MV-4-11 (cell line): ENCODE measurements around the gene OR2V2.
"Not testable (repeated sequence)": the region's sequence is repeated elsewhere in the genome, so short reads cannot be mapped to it uniquely, and the experiment has no call there.

ENCODE experiments used
- DNase-seq: peaks from one replicate; lab custom pipeline; 2025; lab: John Stamatoyannopoulos, UW

Gene OR2V2

GRCh38 chr5:181169459-181170236 lies 22.3 kb downstream of the OR2V2 start:
- peak; percentile 81 for DNase-seq

- peak; percentile 12 for DNase-seq
These were observed 22.9 kb downstream of the OR2V2 start for GRCh38 chr5:181170237-181170825.

- peak; percentile 56 for DNase-seq
These were observed 23.6 kb downstream of the OR2V2 start for GRCh38 chr5:181170996-181171395.

- DNase-seq: no peak
These were observed 24.4 kb downstream of the OR2V2 start for GRCh38 chr5:181171782-181172181.

- no peak for DNase-seq
These were observed 25.6 kb downstream of the OR2V2 start for GRCh38 chr5:181173027-181173419.

- no peak for DNase-seq
These were observed 26.3 kb downstream of the OR2V2 start for GRCh38 chr5:181173420-181174342.

GRCh38 chr5:181176254-181176952 lies 29.0 kb downstream of the OR2V2 start:
- DNase-seq: no peak

GRCh38 chr5:181177559-181177958 lies 30.2 kb downstream of the OR2V2 start:
- not testable (repeated sequence) for DNase-seq

GRCh38 chr5:181181650-181182565 lies 34.5 kb downstream of the OR2V2 start:
- DNase-seq: no peak

GRCh38 chr5:181182651-181183050 lies 35.3 kb downstream of the OR2V2 start:
- DNase-seq: no peak

GRCh38 chr5:181184845-181185216 lies 37.4 kb downstream of the OR2V2 start:
- DNase-seq: no peak

GRCh38 chr5:181185560-181185959 lies 38.2 kb downstream of the OR2V2 start:
- no peak for DNase-seq

- no peak for DNase-seq
These were observed 38.6 kb downstream of the OR2V2 start for GRCh38 chr5:181186022-181186421.

- no peak for DNase-seq
These were observed 39.7 kb downstream of the OR2V2 start for GRCh38 chr5:181186986-181187499.

- DNase-seq: no peak
These were observed 40.3 kb downstream of the OR2V2 start for GRCh38 chr5:181187500-181188213.

- DNase-seq: no peak
These were observed 41.4 kb downstream of the OR2V2 start for GRCh38 chr5:181188700-181189362.

- no peak for DNase-seq
These were observed 42.1 kb downstream of the OR2V2 start for GRCh38 chr5:181189363-181189961.

GRCh38 chr5:181189962-181190710 lies 42.8 kb downstream of the OR2V2 start:
- DNase-seq: no peak
